Activated T-helper 9 cell treated with anti-CD3 and anti-CD28 coated beads, Interleukin-2, amount 50 U/mL, for 16 hours (primary cell): Measurements from ENCODE around the gene GLI3.

Experiments used
- DNase-seq: peaks from one replicate; pipeline ENCODE4 v3.0.0-alpha.2; 2020; ENCODE audit warnings: low read depth

Gene GLI3

DNA sequence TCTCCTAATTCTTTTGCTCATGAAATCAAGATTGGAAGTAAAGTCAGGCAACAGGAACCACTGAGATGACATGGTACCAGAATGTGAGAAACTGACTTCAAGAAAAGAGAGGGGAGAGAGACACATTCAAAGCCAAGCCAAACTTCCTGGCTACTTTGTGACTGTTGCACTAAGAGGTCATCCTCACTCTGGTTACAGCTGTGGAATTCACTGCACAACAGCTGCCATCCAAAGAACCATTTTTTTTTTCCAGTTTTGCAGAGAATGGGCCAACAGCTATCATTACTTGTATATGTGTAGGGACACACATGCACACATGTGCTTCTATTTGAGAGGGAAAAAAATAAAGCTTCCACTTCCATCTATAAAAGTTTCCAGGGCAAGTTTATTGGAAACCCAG lies 203.5 kb downstream of the GLI3 start:
- no peak for DNase-seq

DNA sequence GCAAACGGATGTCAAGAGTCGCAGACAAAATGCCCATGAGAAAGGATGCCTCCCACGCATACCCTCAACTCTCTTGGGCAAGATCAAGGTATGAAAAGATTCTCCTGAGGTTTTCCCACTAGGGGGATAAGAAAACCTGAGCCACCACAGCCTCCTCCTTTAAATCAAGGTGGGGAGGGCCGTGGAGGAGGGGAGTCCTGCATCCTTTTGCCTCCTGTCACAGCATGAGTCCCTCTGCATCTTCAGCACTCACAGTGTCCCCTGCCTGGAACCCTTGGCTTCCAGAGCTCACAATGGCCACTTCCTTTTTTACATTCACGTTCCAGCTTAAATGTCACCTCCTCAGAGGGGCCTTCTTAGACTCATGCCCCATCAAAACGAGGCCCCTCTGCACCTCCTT lies 207.6 kb downstream of the GLI3 start:
- DNase-seq = no peak

DNA sequence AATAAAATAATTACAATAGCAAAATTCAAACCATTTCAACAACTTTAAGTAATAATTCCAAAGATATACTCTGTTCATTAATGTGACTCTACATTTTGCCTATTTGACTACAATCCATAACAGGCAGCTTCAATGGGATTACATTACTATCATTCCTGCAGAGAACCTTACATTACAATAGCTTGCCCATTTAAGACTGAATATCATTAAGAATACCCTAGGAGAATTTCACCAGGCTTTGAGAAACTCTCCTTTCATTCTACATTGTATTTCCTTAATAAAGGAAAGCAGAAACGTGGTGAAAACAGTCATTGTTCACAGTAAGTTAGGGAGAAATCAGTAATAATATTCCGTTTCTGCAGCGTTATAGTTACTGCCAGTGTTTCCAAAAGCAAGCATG lies 209.5 kb downstream of the GLI3 start:
- no peak for DNase-seq

DNA sequence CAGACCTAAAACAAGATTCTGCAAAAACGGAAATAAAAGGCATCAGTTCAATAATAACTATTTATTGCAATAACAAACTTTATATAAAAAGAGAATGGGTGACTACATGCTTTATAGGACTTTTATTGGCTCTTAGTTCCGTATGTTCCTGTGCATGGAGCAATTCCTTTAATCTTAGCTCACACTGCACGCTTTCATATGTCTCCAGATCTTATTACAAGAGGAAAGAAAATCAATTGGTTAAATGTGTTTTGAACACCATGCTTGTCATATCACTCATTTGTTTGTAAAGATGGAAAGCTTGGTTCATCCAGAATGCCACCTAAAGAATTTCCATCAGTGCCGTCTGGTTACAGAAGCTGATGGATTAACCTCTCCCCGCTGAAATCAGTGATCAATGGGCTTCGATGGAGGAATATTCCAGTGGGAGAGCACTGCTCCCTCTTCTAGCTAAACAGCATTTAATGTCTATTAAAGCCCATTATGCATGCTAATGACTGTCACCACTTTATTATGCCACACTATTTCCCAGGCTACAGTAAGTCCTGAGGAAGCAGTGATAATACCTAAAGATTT lies 210.3 kb downstream of the GLI3 start:
- no peak for DNase-seq

DNA sequence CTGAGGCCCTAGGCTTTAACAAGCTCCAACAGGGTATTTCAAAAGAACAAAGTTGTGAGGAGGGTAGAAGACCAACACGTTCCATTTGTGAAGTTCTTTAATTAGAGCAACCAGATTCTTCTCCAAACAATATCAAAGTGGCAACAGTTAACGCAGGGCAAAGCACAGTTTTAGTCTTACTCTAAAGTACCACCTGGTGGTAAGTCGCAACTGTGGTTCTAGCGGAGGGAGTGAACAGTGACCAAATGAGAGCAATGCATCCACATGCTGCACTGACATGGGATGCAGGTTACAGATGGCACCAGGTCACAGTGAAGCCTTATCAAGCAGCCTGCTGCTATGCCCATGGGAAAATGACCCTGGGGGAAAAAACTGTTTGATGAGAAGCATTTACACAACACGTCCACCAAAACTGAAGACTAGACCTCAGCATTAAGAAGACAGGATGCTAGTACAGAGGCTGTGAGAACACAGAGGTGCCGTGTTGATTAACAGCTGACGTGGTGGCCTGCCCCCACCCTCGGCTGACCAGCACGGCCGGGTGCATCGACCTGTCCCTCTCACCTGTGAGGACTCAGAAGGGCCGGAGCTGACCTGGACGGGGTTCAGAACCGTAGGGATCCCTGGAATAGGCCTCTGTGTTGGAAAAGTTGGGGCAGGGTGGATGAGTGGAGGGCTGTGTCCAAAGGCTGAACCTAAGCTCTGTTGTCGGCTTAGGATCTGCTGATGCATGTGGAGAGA lies 211.2 kb downstream of the GLI3 start:
- DNase-seq = no peak

DNA sequence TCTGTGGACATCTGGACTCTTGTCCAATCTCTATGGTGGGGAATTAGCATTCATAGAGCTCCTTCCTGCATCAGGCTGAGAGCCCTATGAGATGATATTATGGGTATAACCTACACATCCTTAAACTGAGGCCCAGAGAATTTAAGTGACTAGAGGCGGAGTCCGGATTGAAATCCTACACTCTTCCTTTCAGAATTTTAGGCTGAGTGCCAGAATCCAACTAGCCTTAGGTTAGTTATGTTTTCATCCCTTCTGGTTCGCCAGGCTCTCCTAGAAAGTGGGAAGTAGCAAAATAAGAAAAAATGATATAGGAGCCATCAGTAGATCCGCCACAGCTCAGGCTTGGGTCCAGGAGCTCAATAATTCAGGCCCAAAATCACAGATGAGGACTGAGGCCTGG lies 212.5 kb downstream of the GLI3 start:
- DNase-seq = no peak

DNA sequence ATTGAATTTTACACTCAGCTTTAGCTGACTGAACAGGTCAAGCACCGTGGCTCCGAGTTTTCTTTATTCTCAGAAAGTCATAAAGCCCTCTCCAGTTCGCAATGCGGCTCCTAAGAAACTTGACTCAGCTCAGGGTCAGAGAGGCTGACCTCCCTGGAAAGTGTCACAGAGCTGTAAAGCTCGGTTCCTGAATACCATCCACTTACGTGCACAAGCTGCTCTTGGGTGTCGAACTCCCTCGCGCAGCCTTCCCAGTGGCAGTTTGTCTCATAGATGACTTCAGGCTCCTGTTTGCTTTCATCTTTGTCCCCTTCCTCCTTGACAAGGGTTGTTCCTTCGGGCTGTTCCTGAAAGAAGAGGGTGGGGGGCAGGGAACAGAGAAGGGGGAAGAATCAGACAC lies 213.7 kb downstream of the GLI3 start:
- DNase-seq = no peak

DNA sequence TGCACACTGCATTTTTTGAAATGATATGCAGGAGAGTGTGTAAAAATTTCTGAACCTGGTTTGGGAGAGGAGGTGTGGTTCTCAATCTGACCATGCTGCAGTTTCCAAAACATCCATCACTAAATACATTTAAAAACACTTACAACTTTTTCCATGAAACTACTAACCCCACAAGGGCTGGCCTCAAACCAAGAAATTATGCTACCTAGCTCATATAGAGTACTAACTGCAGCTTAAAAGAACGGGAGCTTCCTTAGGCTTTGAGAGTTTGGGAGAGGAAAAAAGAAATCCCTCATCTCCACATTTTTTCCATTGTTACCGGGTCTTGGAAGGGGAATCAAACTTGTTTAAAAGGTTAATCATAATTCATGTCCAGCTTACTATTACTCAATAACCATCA lies 214.2 kb downstream of the GLI3 start:
- no peak for DNase-seq

DNA sequence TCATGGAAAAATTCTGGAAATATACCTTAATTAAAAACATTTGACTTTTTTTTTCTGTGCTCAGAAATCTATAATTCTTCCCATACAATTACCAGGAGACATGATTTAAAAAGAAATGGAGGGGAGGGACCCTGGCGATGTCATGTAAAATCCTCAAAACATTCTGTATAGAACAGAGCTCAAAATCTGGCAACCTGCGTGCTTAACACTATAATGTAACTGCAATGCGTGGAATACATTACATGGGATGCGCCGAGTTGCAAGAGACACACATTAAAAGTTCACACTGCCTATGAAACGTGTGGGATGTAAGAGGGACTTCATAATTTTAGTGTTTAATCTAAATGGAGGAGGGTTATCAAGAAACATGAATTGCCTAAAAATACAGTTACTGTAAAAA lies 215.0 kb downstream of the GLI3 start:
- no peak for DNase-seq

DNA sequence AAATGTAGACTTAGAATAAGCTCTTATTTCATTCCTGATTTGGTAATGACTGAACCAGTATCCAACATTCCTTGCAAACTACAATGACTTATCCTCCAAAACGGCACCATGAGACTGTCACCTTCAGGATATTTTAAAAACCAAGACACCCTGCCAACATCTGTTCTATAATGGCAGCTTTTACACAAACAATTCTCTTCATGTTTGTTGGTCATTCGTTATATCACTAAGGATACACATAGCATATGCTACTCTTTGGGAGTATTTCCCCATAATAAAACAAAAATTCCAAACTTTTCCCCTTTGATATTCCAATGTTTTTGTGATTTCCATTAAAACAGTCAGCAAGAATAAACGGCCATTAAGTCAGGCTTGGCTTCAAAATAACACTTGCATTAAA lies 215.4 kb downstream of the GLI3 start:
- DNase-seq = no peak

DNA sequence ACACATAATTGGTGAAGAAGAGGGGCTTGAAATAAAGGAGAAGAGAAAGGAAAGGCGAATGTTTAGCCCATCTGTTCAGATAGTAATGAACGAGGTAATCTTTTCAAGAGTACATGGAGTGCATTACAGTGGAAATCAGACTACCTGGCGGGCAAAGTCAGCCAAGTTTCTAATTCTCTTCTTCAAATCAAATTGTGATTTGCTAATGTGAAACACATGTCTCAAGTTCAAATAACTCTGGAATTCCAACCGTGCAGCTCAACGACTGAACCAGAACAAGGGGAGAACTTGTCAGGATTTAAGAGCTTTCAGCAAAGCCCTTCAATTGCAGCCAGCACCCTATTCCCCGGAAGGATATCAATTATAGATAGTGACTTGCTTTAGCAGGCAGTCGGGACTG lies 216.9 kb downstream of the GLI3 start:
- DNase-seq = no peak

DNA sequence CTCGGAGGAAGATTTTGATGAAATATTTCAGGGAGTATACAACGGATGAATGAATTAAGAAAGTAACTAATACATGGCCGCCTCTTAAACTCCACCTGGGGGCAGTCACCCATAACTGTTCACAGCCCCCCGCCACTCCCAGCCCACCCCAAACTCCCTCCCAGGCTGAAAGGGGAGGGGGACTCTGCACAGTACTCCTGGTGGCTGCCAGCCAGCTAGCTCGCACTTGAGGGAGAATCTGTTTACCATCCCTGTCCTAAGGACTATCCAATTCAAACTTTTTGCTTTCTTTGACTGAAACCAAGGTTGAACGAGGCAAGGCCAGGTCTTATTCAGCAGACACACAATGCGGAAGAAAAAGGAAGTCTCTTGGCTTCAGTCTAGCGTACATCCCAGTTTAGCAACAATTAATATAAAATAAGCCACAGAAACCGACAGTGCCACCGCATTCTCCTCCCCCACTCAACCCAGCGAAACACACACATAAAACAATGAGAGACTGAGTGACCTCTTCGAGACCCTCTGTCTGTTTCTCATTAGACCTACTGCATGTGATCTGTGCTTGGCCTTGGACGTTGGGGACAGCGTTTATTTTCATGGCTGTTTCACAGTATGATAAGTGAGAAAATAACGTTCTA lies 219.5 kb downstream of the GLI3 start:
- no peak for DNase-seq

DNA sequence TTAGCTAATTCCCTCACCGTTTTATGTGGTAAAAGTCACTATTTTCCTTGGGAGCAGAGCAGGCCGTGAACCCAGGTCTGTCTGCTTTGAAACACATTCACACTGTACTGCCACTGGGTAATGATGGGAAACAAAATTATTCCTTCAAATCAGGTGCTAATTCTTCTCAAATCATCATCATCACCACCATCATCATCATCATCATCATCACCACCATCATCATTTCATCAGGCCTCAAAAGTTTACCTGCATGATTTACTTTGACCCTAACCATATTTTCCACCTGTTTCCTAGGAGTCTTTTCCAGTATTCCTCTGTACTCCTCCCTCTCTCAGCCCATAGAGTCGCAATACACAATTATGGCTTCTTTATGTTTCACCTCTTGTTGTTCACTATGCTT lies 220.5 kb downstream of the GLI3 start:
- no peak for DNase-seq

DNA sequence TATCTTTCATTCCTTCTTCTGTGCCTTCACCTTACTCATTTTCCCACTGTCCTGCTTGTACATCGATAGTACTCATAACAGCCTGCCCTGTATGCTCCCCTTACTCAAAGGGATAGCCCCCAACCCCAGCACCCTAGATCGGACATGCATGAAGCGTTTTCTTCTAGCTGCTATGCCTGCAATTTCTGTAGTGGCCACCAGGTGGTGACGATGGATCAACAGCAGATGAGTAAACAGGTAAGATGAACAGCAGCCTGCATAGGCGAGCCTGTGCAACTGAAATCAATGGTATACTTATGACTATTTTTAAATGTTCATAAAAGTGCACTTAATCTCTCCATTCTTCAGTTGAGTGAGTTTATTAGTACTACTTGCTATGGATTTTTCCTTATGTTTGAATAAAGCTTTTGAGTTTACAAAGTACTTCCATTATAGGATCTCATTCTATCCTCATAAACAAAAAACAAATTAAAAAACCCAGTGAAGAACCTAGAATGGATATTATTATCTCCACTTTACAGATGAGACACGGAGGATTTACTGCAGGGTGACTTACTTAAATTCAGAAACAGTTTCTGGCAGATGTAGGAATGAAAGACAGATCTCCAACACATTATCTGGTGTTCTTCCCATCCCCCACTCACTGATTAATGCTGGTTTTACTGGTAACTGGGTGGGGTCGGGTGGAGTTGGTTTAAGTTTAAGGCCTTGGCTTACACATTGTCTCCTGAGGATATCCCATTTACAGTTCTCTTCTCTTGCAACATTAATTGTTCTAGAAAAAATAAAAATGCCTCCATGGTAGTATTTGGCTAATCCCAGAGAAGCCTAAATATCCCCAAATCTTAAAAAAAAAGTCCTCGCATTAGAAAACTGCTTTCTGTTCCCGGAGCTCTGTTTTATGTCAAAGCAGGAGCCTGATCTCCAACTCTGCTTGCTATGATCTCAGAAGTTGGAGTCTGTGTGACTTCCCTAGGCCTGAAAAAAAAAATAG lies 222.1 kb downstream of the GLI3 start:
- no peak for DNase-seq

DNA sequence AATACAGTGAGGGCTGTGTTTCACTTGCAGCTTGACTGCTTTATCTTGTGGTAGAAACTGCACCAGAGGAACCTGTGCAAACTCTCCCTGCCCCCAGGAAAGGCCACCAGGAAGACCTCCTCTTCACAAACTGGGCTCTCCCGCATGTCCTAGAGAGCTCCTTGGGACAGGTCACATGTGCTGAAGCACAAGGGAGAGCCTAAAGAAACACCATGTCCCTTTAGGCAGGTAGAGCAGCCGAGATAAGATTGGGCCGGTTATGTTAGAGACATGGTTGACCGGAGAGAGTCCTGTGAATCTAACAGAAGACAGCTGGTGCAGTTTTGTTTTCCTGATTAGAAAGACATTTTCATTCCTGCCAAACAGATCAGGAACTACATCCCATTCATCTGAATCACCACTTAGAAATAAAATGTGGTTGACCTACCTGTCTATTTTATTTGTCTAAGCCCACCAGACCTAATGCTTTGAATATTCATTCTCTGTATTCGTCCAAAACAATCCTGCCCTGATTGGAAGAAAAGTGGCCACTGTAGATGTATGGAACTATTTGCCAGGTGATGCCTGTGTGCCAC lies 224.1 kb downstream of the GLI3 start:
- DNase-seq = no peak

DNA sequence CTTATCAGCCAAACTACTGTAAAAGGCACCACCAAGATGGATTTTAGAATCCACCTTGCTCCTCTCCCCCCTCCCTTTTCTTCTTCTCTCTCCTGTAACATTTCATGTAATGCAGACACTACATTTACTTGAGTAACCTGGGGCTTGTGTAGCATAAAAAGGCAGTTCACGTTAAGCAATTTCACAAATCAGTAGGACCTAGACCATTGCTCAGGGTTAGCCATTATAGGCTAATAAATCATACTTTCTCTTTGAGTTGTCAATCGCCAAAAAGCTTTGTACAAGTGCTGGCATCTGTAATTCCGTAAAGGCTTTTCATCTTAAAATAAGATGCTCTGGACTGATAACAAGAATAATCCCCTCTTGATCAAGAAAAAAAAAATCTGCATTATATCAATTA lies 224.7 kb downstream of the GLI3 start:
- DNase-seq = no peak

DNA sequence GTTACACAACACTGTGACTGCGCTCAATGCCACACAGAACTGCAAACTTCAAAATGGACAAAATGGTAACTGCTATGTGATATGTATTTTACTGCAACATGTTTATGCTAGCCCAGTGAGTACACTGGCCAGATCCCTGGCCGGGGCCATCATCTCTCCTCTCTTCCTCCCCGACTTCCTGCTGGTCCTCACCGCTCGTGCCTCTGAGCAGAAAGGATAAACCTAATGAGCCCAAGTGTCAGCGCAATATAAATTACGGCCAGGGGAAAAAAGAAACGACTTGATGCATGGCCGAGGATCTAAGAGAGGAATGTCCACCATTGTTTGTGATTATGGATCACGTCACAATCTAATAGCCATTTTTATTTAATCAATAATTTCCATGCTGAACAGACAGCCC lies 225.2 kb downstream of the GLI3 start:
- DNase-seq = no peak

DNA sequence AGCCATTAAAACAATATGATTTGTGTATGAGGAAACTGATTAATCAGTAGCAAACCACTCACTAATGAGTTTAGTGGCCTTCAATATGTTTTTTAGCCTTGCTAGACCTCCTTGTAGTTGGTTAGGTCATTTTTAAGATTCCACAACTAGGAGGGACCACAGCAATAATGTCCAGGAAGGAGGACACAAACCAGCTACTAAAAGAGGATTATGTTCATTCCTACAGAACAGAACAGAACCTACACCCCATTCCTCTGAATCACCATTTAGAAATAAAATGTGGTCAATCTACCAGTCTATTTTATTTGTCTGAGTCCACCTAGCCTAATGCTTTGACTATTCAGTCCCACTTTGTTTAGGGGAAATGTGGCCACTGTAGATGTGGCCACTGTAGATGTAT lies 226.3 kb downstream of the GLI3 start:
- DNase-seq = no peak

DNA sequence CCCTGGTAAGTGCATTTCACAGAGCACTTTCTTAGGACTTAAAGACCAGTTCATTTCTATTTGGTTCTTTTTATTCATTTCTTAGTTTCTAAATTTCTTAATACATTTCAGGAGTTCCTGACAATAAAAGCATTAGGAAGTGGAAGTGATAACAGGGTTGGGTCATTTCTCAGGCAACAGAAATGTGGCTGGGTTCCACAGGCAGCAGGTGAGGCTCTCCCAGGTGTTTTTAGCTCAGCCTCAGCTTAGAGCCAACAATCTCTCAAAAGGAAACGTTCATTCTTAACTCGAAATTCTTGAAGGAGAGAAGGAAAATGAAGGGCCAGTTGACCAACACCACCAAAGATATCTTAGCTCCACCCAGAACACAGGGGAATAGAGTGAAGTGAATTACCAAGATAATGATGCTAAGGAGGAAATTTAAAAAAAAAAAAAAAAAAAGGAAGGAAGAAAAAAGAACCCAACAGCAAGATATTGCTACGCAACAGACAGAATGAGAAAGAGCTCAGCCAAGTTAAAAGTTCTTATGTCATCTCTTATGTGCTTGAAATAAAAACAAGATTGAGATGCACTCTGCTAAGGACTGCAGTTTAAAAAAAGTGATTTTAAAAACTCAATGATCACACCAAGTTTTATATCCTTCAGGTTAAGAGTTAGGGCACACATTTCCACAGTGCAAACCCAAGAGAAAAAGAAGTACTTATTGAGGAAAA lies 230.1 kb downstream of the GLI3 start:
- no peak for DNase-seq

DNA sequence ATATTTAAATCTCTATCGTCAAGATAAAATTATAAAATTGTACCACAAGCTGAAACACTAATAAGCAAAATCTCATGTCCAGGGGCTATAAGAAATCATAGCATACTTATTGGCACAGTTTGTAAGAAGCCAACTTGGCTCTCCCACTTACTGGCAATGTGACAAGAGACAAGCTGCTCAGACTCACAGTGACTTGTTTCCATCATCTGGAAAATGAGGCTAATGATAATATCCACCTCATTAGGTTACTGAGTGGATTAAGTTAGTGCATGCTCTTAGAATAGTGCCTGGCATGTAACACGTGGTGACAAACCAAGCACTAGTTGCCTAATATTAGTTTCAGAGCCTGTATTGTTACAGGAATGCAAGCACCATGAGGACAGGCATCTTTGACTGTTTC lies 234.4 kb downstream of the GLI3 start:
- no peak for DNase-seq

DNA sequence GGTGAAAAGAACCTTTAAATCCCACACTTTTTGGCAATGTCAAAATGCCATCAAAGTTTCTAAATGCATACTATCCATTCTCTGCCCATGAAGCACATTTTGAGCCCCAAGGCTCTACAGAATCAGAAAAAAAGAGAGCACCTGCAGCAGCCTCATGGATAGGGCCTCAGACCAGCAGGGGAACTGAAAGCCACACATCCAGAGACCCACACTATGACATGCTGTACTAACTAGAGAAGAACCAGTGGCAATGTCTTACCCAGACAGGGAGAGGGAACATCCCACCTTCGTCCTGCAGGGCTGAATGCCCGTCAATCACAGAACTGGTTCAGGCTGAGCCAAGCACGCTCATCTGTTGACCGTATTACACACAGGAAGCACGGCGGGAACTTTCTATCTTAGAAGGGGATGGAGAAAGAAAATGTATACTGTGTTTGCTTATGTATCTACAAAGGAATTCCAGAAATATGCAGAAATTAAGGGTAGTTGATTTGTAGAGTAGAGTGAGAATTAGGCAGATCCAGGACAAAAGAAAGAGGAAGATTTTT lies 237.2 kb downstream of the GLI3 start:
- no peak for DNase-seq
